Sigmoid colon (tissue), 7 donors: Measurements from ENCODE around the gene GOLGA3. TPM values are rescaled to one million over a fixed set of nuclear protein-coding genes. Genes with fewer than 3 reads are reported as not detected.

Experiments used
- DNase-seq: peaks from one replicate; pipeline ENCODE4 v3.0.0-alpha.2; 2019
- H3K27ac ChIP-seq, 4 donors: fragments of 200-600 bp; sonication (generic); one replicate each; pipeline ENCODE4 v1.5.1; 2016 to 2019; ENCODE audit warnings: mild to moderate bottlenecking in 1 of 4
- H3K27me3 ChIP-seq, 3 donors: fragments of 200-600 bp; sonication (generic); one replicate each; pipeline ENCODE4 v1.5.1; 2019; ENCODE audit warnings: mild to moderate bottlenecking in 1 of 3
- H3K36me3 ChIP-seq, 4 donors: fragments of 200-600 bp; sonication (generic); one replicate each; pipeline ENCODE4 v1.5.1; 2016 to 2019
- H3K4me1 ChIP-seq, 4 donors: fragments of 200-600 bp; sonication (generic); one replicate each; pipeline ENCODE4 v1.5.1; 2017 to 2019
- H3K4me3 ChIP-seq, 4 donors: fragments of 200-600 bp; sonication (generic); one replicate each; pipeline ENCODE4 v1.5.1; 2017 to 2019; ENCODE audit warnings: mild to moderate bottlenecking in 2 of 4, moderate library complexity in 1 of 4
- H3K9me3 ChIP-seq, 4 donors: fragments of 200-600 bp in 3 of 4; sonication (generic) in 3 of 4; one replicate each; pipeline versions ENCODE4 v1.5.1 to v1.6.1; 2013 to 2019
- EP300 ChIP-seq, 4 donors: sonication (generic); formaldehyde crosslinking; IDR thresholded peaks; one replicate each; pipeline ENCODE4 v1.6.1; 2017; ENCODE audit warnings: antibody characterized with exemption in 4 of 4
- POLR2A ChIP-seq, 2 donors: fragments of 450-650 bp; IDR thresholded peaks; one replicate each; pipeline ENCODE4 v1.6.1; 2016; ENCODE audit warnings: antibody characterized with exemption in 2 of 2, mild to moderate bottlenecking in 2 of 2, moderate library complexity in 2 of 2
- POLR2AphosphoS5 ChIP-seq, 4 donors: sonication (generic); formaldehyde crosslinking; IDR thresholded peaks; one replicate each; pipeline ENCODE4 v1.6.1; 2017; ENCODE audit warnings: antibody characterized with exemption in 4 of 4
- WGBS, 2 donors: extraction: QIAGEN DNeasy Blood & Tissue Kit; methylation state at CpG; one replicate each; pipeline ENCODE4 v1.1.7; 2013; 5-methylcytosine and 5-hydroxymethylcytosine counted together
- intact Hi-C: fragments of 100-400 bp; cut with DNase I; formaldehyde crosslinking; loops from one replicate; pipeline ENCODE4 v1.15.1; 2023
- polyA plus RNA-seq, 3 donors: library from polyadenylated mRNA; stranded (reverse); fragments of 200-250 nt; gene quantifications; one replicate each; pipeline ENCODE4 v1.2.3, GENCODE V29; 2013
- total RNA-seq, 4 donors: library from RNA; depleted of rRNA; stranded (reverse); fragments of >200 nt; gene quantifications; one replicate each; pipeline ENCODE4 v1.1.0, GENCODE V29; 2016
- TF ChIP-seq, protein P1 (sequence below), 4 experiments: fragments of 450-650 bp in 3 of 4; fragments of 200-600 bp in 1 of 4; IDR thresholded peaks; one replicate each; pipeline ENCODE4 v1.5.1; 2016 to 2019; ENCODE audit warnings: antibody characterized with exemption in 4 of 4, mild to moderate bottlenecking in 3 of 4, moderate library complexity in 2 of 4
- donor health status: healthy with polysubstance abuse.
- donor health status: Bipolar disorder and iron deficiency.
- donor health status: healthy.

GOLGA3 gene
- total and polyA plus RNA-seq, 7 donors, result 9.6 to 78.4 (median 45.7) TPM

DNA sequence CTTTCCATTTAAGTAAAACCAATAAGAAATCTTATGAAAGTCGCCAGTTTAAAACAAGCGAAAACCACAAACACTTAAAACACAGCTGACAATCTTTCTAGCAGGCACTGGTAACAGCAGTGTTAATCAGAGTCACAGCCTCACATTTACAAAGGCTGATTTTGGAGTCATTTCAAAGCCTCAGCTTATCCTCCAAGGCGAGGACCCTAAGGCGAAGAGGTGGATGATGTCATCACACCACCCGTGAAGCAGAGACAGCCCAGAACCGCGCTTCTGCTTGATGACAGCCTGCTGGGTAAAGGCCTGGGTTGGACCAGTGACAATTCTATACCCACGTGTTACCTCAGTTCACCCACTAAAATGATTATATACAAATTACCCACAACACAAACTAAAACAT lies 10.1 kb downstream of the GOLGA3 start:
- TF ChIP-seq, protein P1, sequence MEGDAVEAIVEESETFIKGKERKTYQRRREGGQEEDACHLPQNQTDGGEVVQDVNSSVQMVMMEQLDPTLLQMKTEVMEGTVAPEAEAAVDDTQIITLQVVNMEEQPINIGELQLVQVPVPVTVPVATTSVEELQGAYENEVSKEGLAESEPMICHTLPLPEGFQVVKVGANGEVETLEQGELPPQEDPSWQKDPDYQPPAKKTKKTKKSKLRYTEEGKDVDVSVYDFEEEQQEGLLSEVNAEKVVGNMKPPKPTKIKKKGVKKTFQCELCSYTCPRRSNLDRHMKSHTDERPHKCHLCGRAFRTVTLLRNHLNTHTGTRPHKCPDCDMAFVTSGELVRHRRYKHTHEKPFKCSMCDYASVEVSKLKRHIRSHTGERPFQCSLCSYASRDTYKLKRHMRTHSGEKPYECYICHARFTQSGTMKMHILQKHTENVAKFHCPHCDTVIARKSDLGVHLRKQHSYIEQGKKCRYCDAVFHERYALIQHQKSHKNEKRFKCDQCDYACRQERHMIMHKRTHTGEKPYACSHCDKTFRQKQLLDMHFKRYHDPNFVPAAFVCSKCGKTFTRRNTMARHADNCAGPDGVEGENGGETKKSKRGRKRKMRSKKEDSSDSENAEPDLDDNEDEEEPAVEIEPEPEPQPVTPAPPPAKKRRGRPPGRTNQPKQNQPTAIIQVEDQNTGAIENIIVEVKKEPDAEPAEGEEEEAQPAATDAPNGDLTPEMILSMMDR (IDR thresholded peaks at IDR 0.05), result no peak
- TF ChIP-seq POLR2A (IDR thresholded peaks at IDR 0.05) (no peak), EP300 (IDR thresholded peaks at IDR 0.05) (no peak), POLR2AphosphoS5 (IDR thresholded peaks at IDR 0.05) (no peak)
- intact Hi-C loops, result no loop called here
- H3K36me3 ChIP-seq, result peaks cover 32 to 75% (median 54%) of the 10 kb centered on the region in 4 donors
- no peak overlapping the region for H3K27ac ChIP-seq
- WGBS, 2 donors, result 92 to 95% methylated on average over 8 of the region's 8 CpGs
- H3K4me1 ChIP-seq, result no peaks in the 10 kb centered on the region
- no peaks in the 10 kb centered on the region for H3K27me3 ChIP-seq
- no peaks in the 10 kb centered on the region for H3K9me3 ChIP-seq
- no peak for DNase-seq
- no peak overlapping the region for H3K4me3 ChIP-seq

- H3K27ac ChIP-seq, result no peak overlapping the region
- intact Hi-C loops, result no loop called here
- no peaks in the 10 kb centered on the region for H3K27me3 ChIP-seq
- 97 to 99% methylated on average over 21 of the region's 21 CpGs for WGBS, 2 donors
- TF ChIP-seq, protein P1 (IDR thresholded peaks at IDR 0.05), result no peak
- no peak for TF ChIP-seq POLR2A (IDR thresholded peaks at IDR 0.05)
- no peak for TF ChIP-seq EP300 (IDR thresholded peaks at IDR 0.05)
- TF ChIP-seq POLR2AphosphoS5 (IDR thresholded peaks at IDR 0.05), result no peak
- H3K4me1 ChIP-seq, result no peaks in the 10 kb centered on the region
- H3K4me3 ChIP-seq, result no peak overlapping the region
- peaks cover 49 to 86% (median 62%) of the 10 kb centered on the region in 4 donors for H3K36me3 ChIP-seq
- DNase-seq, result no peak
- no peaks in the 10 kb centered on the region for H3K9me3 ChIP-seq
These were observed 14.4 kb downstream of the GOLGA3 start for GRCh38 chr12:132814232-132814631.

DNA sequence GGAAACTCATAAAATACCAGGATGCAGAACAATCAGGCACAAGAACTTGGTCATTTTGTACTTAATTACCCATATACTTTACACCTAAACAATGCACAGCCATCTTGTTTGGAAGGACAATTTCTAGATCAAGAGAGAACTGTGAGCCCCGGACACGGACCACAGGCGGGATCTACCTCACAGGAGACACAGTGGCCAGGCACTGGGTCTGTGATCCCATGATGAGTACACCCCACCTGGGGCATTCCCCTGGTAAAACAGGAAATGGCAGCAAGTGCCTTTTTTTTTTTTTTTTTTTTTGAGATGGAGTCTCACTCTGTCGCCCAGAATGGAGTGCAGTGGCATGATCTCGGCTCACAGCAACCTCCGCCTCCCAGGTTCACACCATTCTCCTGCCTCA lies 15.2 kb downstream of the GOLGA3 start:
- intact Hi-C loops, result no loop called here
- H3K4me1 ChIP-seq, result no peaks in the 10 kb centered on the region
- no peaks in the 10 kb centered on the region for H3K27me3 ChIP-seq
- no peak overlapping the region for H3K27ac ChIP-seq
- no peaks in the 10 kb centered on the region for H3K9me3 ChIP-seq
- 93 to 94% methylated on average over 6 of the region's 6 CpGs for WGBS, 2 donors
- TF ChIP-seq POLR2AphosphoS5 (IDR thresholded peaks at IDR 0.05) (no peak), POLR2A (IDR thresholded peaks at IDR 0.05) (no peak), EP300 (IDR thresholded peaks at IDR 0.05) (no peak)
- TF ChIP-seq, protein P1 (IDR thresholded peaks at IDR 0.05), result no peak
- DNase-seq, result no peak
- no peak overlapping the region for H3K4me3 ChIP-seq
- H3K36me3 ChIP-seq, result peaks cover 41 to 82% (median 56%) of the 10 kb centered on the region in 4 donors

DNA sequence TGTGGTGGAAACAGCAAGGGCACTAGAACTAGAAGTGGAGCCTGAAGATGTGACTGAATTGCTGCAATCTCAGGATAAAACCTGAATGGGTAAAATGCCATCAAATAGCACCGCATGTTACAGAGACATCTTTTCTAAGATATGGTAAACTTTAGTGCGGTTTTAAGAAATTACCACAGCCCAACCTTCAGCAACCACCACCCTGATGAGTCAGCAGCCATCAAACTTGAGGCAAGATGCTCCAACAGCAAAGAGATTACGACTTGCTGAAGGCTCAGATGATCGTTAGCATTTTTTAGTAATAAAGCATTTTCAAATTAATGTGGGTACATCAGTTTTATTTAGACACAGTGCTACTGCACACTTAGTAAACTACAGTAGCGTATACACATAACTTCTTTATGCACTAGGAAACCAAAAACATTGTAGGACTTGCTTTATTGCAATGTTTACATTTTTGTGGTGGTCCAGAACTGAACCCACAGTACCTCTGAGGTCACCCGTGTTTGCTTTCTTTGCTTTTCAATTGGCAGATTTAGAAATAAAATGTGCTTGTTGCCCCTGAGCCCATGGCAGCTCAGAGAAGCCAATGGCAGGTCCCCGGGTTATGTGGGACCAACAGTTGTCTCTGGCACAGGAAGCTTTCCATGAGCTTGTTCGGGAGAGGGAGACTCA lies 15.9 kb downstream of the GOLGA3 start:
- peaks cover 41 to 83% (median 57%) of the 10 kb centered on the region in 4 donors for H3K36me3 ChIP-seq
- TF ChIP-seq, protein P1 (IDR thresholded peaks at IDR 0.05), result no peak
- TF ChIP-seq EP300 (IDR thresholded peaks at IDR 0.05) (no peak), POLR2A (IDR thresholded peaks at IDR 0.05) (no peak), POLR2AphosphoS5 (IDR thresholded peaks at IDR 0.05) (no peak)
- 85 to 87% methylated on average over 8 of the region's 8 CpGs for WGBS, 2 donors

More for the DNA sequence above, 15.9 kb downstream of the GOLGA3 start:
- Histone ChIP-seq H3K4me1 (no peaks in the 10 kb centered on the region), H3K4me3 (no peak overlapping the region), H3K9me3 (no peaks in the 10 kb centered on the region), H3K27me3 (no peaks in the 10 kb centered on the region), H3K27ac (no peak overlapping the region)
- no peak for DNase-seq
- intact Hi-C loops, result no loop called here
